ENCODE measurements around the gene JOSD1. TPM values are rescaled to one million over a fixed set of nuclear protein-coding genes. Genes with fewer than 3 reads are reported as not detected.

Gene JOSD1
- total RNA-seq, 4 donors from 2014 or later: 25.1 to 50.5 (median 42.4) TPM

GRCh38 chr22:38724176-38724575, 23.4 kb upstream of the JOSD1 start:
- no peaks in the 10 kb centered on the region for H3K27me3 ChIP-seq
- H3K4me3 ChIP-seq: no peak overlapping the region
- ATAC-seq: no peak
- H3K27ac ChIP-seq: no peak overlapping the region
- no peak for TF ChIP-seq POLR2A (IDR thresholded peaks at IDR 0.05)
- TF ChIP-seq CTCF (IDR thresholded peaks at IDR 0.05 in 4 of 5, conservative IDR thresholded peaks at IDR 0.05 in 1 of 5): no peak
- in situ Hi-C loops (cut with MboI; ENCODE audit: low sequenced_read_pairs in 4 of 4): no loop called here
- H3K36me3 ChIP-seq: peaks cover 6 to 84% of the 10 kb centered on the region in 2 donors
- intact Hi-C loops (cut with DNase I; ENCODE audit: low total_unique reads): no loop called here
- H3K9me3 ChIP-seq: no peaks in the 10 kb centered on the region
- H3K4me1 ChIP-seq: no peaks in the 10 kb centered on the region
- no peak for DNase-seq

- no peaks in the 10 kb centered on the region for H3K27me3 ChIP-seq
- no peak for ATAC-seq
- in situ Hi-C loops (cut with MboI; ENCODE audit: low sequenced_read_pairs in 4 of 4): no loop called here
Measured at GRCh38 chr22:38721551-38721950, 20.8 kb upstream of the JOSD1 start.

GRCh38 chr22:38720350-38720749, 19.6 kb upstream of the JOSD1 start:
- DNase-seq (no peak), ATAC-seq (no peak)
- in situ Hi-C loops (cut with MboI; ENCODE audit: low sequenced_read_pairs in 4 of 4) (no loop called here), intact Hi-C loops (cut with DNase I; ENCODE audit: low total_unique reads) (no loop called here)
- Histone ChIP-seq H3K27me3 (no peaks in the 10 kb centered on the region), H3K27ac (no peak overlapping the region), H3K9me3 (no peaks in the 10 kb centered on the region), H3K4me3 (no peak overlapping the region), H3K4me1 (peaks cover 7 to 11% of the 10 kb centered on the region in 2 donors), H3K36me3 (peaks cover 0 to 66% of the 10 kb centered on the region in 2 donors)
- no peak for TF ChIP-seq CTCF (IDR thresholded peaks at IDR 0.05 in 4 of 5, conservative IDR thresholded peaks at IDR 0.05 in 1 of 5)
- TF ChIP-seq POLR2A (IDR thresholded peaks at IDR 0.05): no peak

More at GRCh38 chr22:38721551-38721950, 20.8 kb upstream of the JOSD1 start:
- no peak for DNase-seq
- TF ChIP-seq POLR2A (IDR thresholded peaks at IDR 0.05) (no peak), CTCF (IDR thresholded peaks at IDR 0.05 in 4 of 5, conservative IDR thresholded peaks at IDR 0.05 in 1 of 5) (no peak)
- Histone ChIP-seq H3K4me1 (peaks cover 5 to 11% of the 10 kb centered on the region in 2 donors), H3K36me3 (peaks cover 0 to 72% of the 10 kb centered on the region in 2 donors), H3K9me3 (no peaks in the 10 kb centered on the region), H3K27ac (no peak overlapping the region), H3K4me3 (no peak overlapping the region)
- intact Hi-C loops (cut with DNase I; ENCODE audit: low total_unique reads): no loop called here

GRCh38 chr22:38719196-38719595, 18.5 kb upstream of the JOSD1 start:
- Histone ChIP-seq H3K9me3 (no peaks in the 10 kb centered on the region), H3K27me3 (no peaks in the 10 kb centered on the region), H3K4me1 (peaks cover 17 to 18% of the 10 kb centered on the region in 2 donors), H3K36me3 (peaks cover 0 to 55% of the 10 kb centered on the region in 2 donors), H3K27ac (peak overlapping the region; percentile 54 to 58 (median 56)), H3K4me3 (no peak overlapping the region)
- intact Hi-C loops (cut with DNase I; ENCODE audit: low total_unique reads): loop anchor here (2.0 kb wide), 1 partner anchor 14 kb away; no protein-coding TSS in a partner anchor
- DNase-seq: no peak
- no peak for TF ChIP-seq POLR2A (IDR thresholded peaks at IDR 0.05)
- no peak for TF ChIP-seq CTCF (IDR thresholded peaks at IDR 0.05 in 4 of 5, conservative IDR thresholded peaks at IDR 0.05 in 1 of 5)
- in situ Hi-C loops (cut with MboI; ENCODE audit: low sequenced_read_pairs in 4 of 4): no loop called here
- no peak for ATAC-seq

GRCh38 chr22:38718414-38718813, 17.7 kb upstream of the JOSD1 start:
- H3K27me3 ChIP-seq: no peaks in the 10 kb centered on the region
- H3K36me3 ChIP-seq: peaks cover 0 to 47% of the 10 kb centered on the region in 2 donors
- in situ Hi-C loops (cut with MboI; ENCODE audit: low sequenced_read_pairs in 4 of 4): no loop called here
- ATAC-seq: peak; percentile 94 to 97
- no peak overlapping the region for H3K4me3 ChIP-seq
- peak; percentile 55 to 83 for DNase-seq
- no peaks in the 10 kb centered on the region for H3K9me3 ChIP-seq
- peaks cover 17 to 21% of the 10 kb centered on the region in 2 donors for H3K4me1 ChIP-seq
- intact Hi-C loops (cut with DNase I; ENCODE audit: low total_unique reads): loop anchor here (2.0 kb wide), 1 partner anchor 14 kb away; no protein-coding TSS in a partner anchor
- TF ChIP-seq POLR2A (IDR thresholded peaks at IDR 0.05): no peak
- peak; percentile 56 to 74 (median 71) for TF ChIP-seq CTCF (IDR thresholded peaks at IDR 0.05 in 4 of 5, conservative IDR thresholded peaks at IDR 0.05 in 1 of 5)
- H3K27ac ChIP-seq: peak overlapping the region; percentile 54 to 58 (median 56)
